Breast epithelium (tissue), 3 donors: ENCODE measurements around the gene SMAD6.

Experiments
- CTCF ChIP-seq, 3 donors: fragments of 450-650 bp; IDR thresholded peaks; one replicate each; pipeline ENCODE4 v1.5.1; 2016 to 2017; ENCODE audit warnings: antibody characterized with exemption in 3 of 3, mild to moderate bottlenecking in 3 of 3, moderate library complexity in 3 of 3
- POLR2AphosphoS5 ChIP-seq, 3 donors: sonication (generic); formaldehyde crosslinking; IDR thresholded peaks; one replicate each; pipeline ENCODE4 v1.6.1; 2017; ENCODE audit warnings: antibody characterized with exemption in 3 of 3

GRCh38 chr15:66824424-66824823 is 122.4 kb downstream of the SMAD6 start:
- TF ChIP-seq CTCF (IDR thresholded peaks at IDR 0.05) (no peak), POLR2AphosphoS5 (IDR thresholded peaks at IDR 0.05) (no peak)
